Adipocyte (in vitro differentiated cells): ENCODE results near the gene AMHR2.

Experiments
- DNase-seq: peaks from one replicate; pipeline ENCODE4 v3.0.0-alpha.2; 2015; ENCODE audit warnings: low read depth
- H3K27me3 ChIP-seq: replicated peaks from 2 replicates; pipeline ENCODE4 v1.7.0; 2013; ENCODE audit warnings: mild to moderate bottlenecking, low read length, moderate library complexity; ENCODE audit not compliant: control insufficient read depth, insufficient read depth
- H3K36me3 ChIP-seq: 2 replicates; pipeline ENCODE4 v1.7.0; 2013; ENCODE audit warnings: low read length, mild to moderate bottlenecking, moderate library complexity; ENCODE audit not compliant: control insufficient read depth, insufficient read depth, severe bottlenecking
- H3K4me1 ChIP-seq: 2 replicates; pipeline ENCODE4 v1.7.0; 2013; ENCODE audit warnings: mild to moderate bottlenecking, low read length, moderate library complexity; ENCODE audit not compliant: control insufficient read depth, insufficient read depth
- H3K4me3 ChIP-seq: 2 replicates; pipeline ENCODE4 v1.7.0; 2013; ENCODE audit warnings: mild to moderate bottlenecking, low read length, moderate library complexity
- H3K9ac ChIP-seq: 2 replicates; pipeline ENCODE4 v1.7.0; 2013; ENCODE audit warnings: mild to moderate bottlenecking, low read length, moderate library complexity
- H3K9me3 ChIP-seq: 2 replicates; pipeline ENCODE4 v1.7.0; 2013; ENCODE audit warnings: mild to moderate bottlenecking, low read length, moderate library complexity; ENCODE audit not compliant: control insufficient read depth

AMHR2 gene

GRCh38 chr12:53472056-53472582 is 48.5 kb downstream of the AMHR2 start:
- Histone ChIP-seq H3K4me1 (peaks cover 52% of the 10 kb centered on the region), H3K36me3 (peaks cover 97% of the 10 kb centered on the region), H3K9me3 (no peaks in the 10 kb centered on the region), H3K27me3 (no peaks in the 10 kb centered on the region), H3K4me3 (no peak overlapping the region), H3K9ac (peak overlapping the region; percentile 16)
- DNase-seq = no peak

- no peak for DNase-seq
- H3K4me3 ChIP-seq = no peak overlapping the region
- H3K9ac ChIP-seq = peak overlapping the region; percentile 19
- H3K36me3 ChIP-seq = peaks cover 94% of the 10 kb centered on the region
- H3K4me1 ChIP-seq = peaks cover 68% of the 10 kb centered on the region
- no peaks in the 10 kb centered on the region for H3K27me3 ChIP-seq
- H3K9me3 ChIP-seq = no peaks in the 10 kb centered on the region
Measured at GRCh38 chr12:53474077-53474476, 50.4 kb downstream of the AMHR2 start.

GRCh38 chr12:53474819-53475218 is 51.2 kb downstream of the AMHR2 start:
- Histone ChIP-seq H3K9me3 (no peaks in the 10 kb centered on the region), H3K4me1 (peaks cover 75% of the 10 kb centered on the region), H3K4me3 (no peak overlapping the region), H3K27me3 (no peaks in the 10 kb centered on the region), H3K9ac (peak overlapping the region; percentile 30), H3K36me3 (peaks cover 94% of the 10 kb centered on the region)
- DNase-seq = no peak

- H3K4me1 ChIP-seq = peaks cover 84% of the 10 kb centered on the region
- peak overlapping the region; percentile 60 for H3K9ac ChIP-seq
- peak; percentile 54 for DNase-seq
- no peak overlapping the region for H3K4me3 ChIP-seq
- H3K9me3 ChIP-seq = no peaks in the 10 kb centered on the region
- H3K36me3 ChIP-seq = peaks cover 87% of the 10 kb centered on the region
- no peaks in the 10 kb centered on the region for H3K27me3 ChIP-seq
Measured at GRCh38 chr12:53476769-53477209, 53.1 kb downstream of the AMHR2 start.

- H3K36me3 ChIP-seq = peaks cover 86% of the 10 kb centered on the region
- H3K27me3 ChIP-seq = no peaks in the 10 kb centered on the region
- no peaks in the 10 kb centered on the region for H3K9me3 ChIP-seq
- no peak for DNase-seq
- no peak overlapping the region for H3K4me3 ChIP-seq
- H3K9ac ChIP-seq = peak overlapping the region; percentile 29
- H3K4me1 ChIP-seq = peaks cover 68% of the 10 kb centered on the region
Measured at GRCh38 chr12:53478865-53479264, 55.2 kb downstream of the AMHR2 start.

DNA sequence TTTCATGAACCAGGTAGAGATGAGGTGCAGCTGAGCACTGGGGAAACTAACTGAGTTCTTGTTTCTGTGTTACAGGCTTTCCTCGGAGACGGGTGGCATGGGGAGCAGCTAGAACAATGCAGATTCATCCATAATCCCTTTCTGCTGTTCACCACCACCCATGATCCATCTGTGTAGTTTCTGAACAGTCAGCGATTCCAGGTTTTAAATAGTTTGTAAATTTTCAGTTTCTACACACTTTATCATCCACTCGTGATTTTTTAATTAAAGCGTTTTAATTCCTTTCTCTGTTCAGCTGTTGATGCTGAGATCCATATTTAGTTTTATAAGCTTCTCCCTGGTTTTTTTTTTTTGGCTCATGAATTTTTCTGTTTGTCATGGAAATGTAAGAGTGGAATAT is 55.7 kb downstream of the AMHR2 start:
- Histone ChIP-seq H3K9me3 (no peaks in the 10 kb centered on the region), H3K27me3 (no peaks in the 10 kb centered on the region), H3K9ac (no peak overlapping the region), H3K36me3 (peaks cover 82% of the 10 kb centered on the region), H3K4me1 (peaks cover 64% of the 10 kb centered on the region), H3K4me3 (no peak overlapping the region)
- no peak for DNase-seq

DNA sequence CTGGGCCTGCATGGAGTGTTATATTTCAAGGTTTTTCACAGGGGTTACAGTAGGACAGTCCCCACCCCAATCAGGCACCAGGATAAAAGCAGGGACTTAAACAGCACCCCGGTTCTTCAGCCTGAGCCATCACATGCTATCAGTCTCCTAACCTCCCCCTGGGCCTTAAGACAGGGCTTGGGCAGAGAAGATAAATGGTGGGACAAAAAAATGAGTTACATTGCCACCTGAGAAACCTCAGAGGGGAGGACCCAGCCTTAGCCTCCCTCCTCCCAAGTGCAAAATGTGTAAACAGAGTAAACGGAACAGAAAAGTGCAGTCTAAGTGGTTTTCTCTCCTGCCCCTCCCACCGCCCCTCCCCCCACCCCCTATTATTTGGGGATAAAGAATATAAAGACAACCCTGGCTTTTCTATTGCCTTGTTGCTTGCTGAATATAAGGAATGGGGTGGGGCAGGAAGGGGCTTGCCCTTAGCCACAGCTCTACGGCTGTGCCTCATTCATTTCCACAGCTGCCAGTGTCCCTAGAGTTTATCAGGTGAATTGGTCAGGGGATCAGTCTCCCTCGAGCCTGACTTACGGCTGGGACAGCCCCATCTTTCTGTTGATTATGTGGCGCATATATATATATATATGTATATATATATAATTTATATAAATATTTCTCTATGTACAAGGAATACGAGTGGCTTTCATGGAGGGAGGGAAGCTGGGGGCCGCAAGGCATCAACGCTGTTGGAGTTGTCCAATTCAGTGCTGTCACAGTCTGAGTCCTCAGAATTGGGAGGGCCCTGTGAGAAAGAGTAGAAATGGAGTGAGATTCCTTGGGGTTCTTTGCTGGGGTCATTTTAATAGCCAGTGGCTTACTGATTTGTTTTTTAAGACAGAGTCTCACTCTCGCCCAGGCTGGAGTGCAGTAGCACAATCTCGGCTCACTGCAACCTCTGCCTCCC is 57.1 kb downstream of the AMHR2 start:
- Histone ChIP-seq H3K9me3 (no peaks in the 10 kb centered on the region), H3K4me1 (peaks cover 53% of the 10 kb centered on the region), H3K27me3 (no peaks in the 10 kb centered on the region), H3K9ac (peak overlapping the region; percentile 52), H3K4me3 (no peak overlapping the region), H3K36me3 (peaks cover 76% of the 10 kb centered on the region)
- DNase-seq = peak; percentile 22
